Peyer's patch (tissue), 4 donors: Measurements from ENCODE around the gene PTPN22. TPM values are rescaled to one million over a fixed set of nuclear protein-coding genes. Genes with fewer than 3 reads are reported as not detected.

ENCODE experiments used
- DNase-seq, 3 donors: peaks; one replicate each; pipeline ENCODE4 v3.0.0-alpha.2; 2017 to 2019
- H3K27ac ChIP-seq, 4 donors: fragments of 200-600 bp; sonication (generic); one replicate each; pipeline ENCODE4 v1.5.1; 2016 to 2019
- H3K27me3 ChIP-seq, 2 donors: fragments of 200-600 bp; sonication (generic); one replicate each; pipeline ENCODE4 v1.5.1; 2019
- H3K36me3 ChIP-seq, 3 donors: fragments of 200-600 bp; sonication (generic); one replicate each; pipeline ENCODE4 v1.5.1; 2016 to 2019
- H3K4me1 ChIP-seq, 4 donors: fragments of 200-600 bp; sonication (generic); one replicate each; pipeline ENCODE4 v1.5.1; 2016 to 2019
- H3K4me3 ChIP-seq, 4 donors: fragments of 200-600 bp; sonication (generic); 1 replicate in 3 of 4; 2 replicates in 1 of 4; pipeline ENCODE4 v1.5.1; 2016 to 2019; ENCODE audit warnings: mild to moderate bottlenecking in 1 of 4
- H3K9me3 ChIP-seq, 4 donors: fragments of 200-600 bp; sonication (generic); one replicate each; pipeline ENCODE4 v1.5.1; 2016 to 2019; ENCODE audit warnings: mild to moderate bottlenecking in 1 of 4
- POLR2A ChIP-seq, 2 donors: fragments of 450-650 bp; IDR thresholded peaks; one replicate each; pipeline ENCODE4 v1.5.1; 2017; ENCODE audit warnings: antibody characterized with exemption in 2 of 2, mild to moderate bottlenecking in 2 of 2, moderate library complexity in 2 of 2
- total RNA-seq, 4 donors: library from RNA; depleted of rRNA; stranded (reverse); fragments of >200 nt; gene quantifications; one replicate each; pipeline ENCODE4 v1.1.0, GENCODE V29; 2016
- TF ChIP-seq, protein P1 (sequence below), 6 experiments: fragments of 450-650 bp in 4 of 6; fragments of 200-600 bp in 2 of 6; sonication (generic) in 1 of 6; IDR thresholded peaks; one replicate each; pipeline ENCODE4 v1.5.1; 2017 to 2019; ENCODE audit warnings: antibody characterized with exemption in 6 of 6, mild to moderate bottlenecking in 3 of 6, moderate library complexity in 1 of 6

The PTPN22 gene
- total RNA-seq, 4 donors from 2014 or later: 11.4 to 16.9 (median 13.2) TPM

- no peak for DNase-seq
- Histone ChIP-seq H3K27me3 (no peaks in the 10 kb centered on the region), H3K36me3 (peaks cover 0 to 45% (median 0%) of the 10 kb centered on the region in 3 donors), H3K4me1 (peaks cover 0 to 27% (median 0%) of the 10 kb centered on the region in 4 donors), H3K4me3 (no peak overlapping the region), H3K27ac (no peak overlapping the region), H3K9me3 (no peaks in the 10 kb centered on the region)
- TF ChIP-seq, protein P1, sequence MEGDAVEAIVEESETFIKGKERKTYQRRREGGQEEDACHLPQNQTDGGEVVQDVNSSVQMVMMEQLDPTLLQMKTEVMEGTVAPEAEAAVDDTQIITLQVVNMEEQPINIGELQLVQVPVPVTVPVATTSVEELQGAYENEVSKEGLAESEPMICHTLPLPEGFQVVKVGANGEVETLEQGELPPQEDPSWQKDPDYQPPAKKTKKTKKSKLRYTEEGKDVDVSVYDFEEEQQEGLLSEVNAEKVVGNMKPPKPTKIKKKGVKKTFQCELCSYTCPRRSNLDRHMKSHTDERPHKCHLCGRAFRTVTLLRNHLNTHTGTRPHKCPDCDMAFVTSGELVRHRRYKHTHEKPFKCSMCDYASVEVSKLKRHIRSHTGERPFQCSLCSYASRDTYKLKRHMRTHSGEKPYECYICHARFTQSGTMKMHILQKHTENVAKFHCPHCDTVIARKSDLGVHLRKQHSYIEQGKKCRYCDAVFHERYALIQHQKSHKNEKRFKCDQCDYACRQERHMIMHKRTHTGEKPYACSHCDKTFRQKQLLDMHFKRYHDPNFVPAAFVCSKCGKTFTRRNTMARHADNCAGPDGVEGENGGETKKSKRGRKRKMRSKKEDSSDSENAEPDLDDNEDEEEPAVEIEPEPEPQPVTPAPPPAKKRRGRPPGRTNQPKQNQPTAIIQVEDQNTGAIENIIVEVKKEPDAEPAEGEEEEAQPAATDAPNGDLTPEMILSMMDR (IDR thresholded peaks at IDR 0.05): no peak
- no peak for TF ChIP-seq POLR2A (IDR thresholded peaks at IDR 0.05)
These were observed 23.6 kb upstream of the PTPN22 start for GRCh38 chr1:113895098-113895497.

GRCh38 chr1:113893267-113893666 is 21.8 kb upstream of the PTPN22 start:
- Histone ChIP-seq H3K4me1 (peaks cover 0 to 16% (median 0%) of the 10 kb centered on the region in 4 donors), H3K27ac (no peak overlapping the region)
- no peak for DNase-seq

GRCh38 chr1:113891631-113892220 is 20.2 kb upstream of the PTPN22 start:
- Histone ChIP-seq H3K36me3 (peaks cover 0 to 19% (median 0%) of the 10 kb centered on the region in 3 donors), H3K27ac (no peak overlapping the region), H3K4me1 (peaks cover 0 to 15% (median 0%) of the 10 kb centered on the region in 4 donors), H3K9me3 (no peaks in the 10 kb centered on the region), H3K4me3 (no peak overlapping the region), H3K27me3 (no peaks in the 10 kb centered on the region)
- TF ChIP-seq, protein P1 (IDR thresholded peaks at IDR 0.05): no peak
- no peak for TF ChIP-seq POLR2A (IDR thresholded peaks at IDR 0.05)
- DNase-seq: no peak

More at GRCh38 chr1:113893267-113893666, 21.8 kb upstream of the PTPN22 start:
- H3K36me3 ChIP-seq: peaks cover 0 to 34% (median 0%) of the 10 kb centered on the region in 3 donors
- H3K9me3 ChIP-seq: no peaks in the 10 kb centered on the region
- H3K27me3 ChIP-seq: no peaks in the 10 kb centered on the region
- TF ChIP-seq, protein P1 (IDR thresholded peaks at IDR 0.05): no peak
- H3K4me3 ChIP-seq: no peak overlapping the region

DNA sequence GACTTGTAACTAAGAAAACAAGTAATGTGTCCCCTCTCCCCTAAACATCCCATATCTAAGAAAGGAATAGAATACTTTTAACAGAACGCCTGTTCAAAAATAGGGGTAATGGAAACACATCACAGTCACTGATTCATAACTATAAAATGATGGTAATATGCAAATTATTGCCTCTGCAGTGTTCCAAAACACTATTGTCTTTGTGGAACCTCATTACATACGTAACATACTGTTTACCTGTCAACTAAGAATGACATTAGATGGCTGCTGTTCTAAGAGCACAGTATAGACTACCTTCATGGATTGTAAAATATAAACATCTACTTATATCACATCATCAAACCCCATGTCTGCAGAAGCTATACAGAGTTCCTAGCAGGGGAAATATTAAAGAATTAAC is 19.3 kb upstream of the PTPN22 start:
- H3K36me3 ChIP-seq: peaks cover 0 to 10% (median 0%) of the 10 kb centered on the region in 3 donors
- H3K27ac ChIP-seq: no peak overlapping the region
- DNase-seq: no peak
- TF ChIP-seq, protein P1 (IDR thresholded peaks at IDR 0.05): no peak
- no peak for TF ChIP-seq POLR2A (IDR thresholded peaks at IDR 0.05)
- peaks cover 0 to 15% (median 0%) of the 10 kb centered on the region in 4 donors for H3K4me1 ChIP-seq
- H3K27me3 ChIP-seq: no peaks in the 10 kb centered on the region
- H3K4me3 ChIP-seq: no peak overlapping the region
- H3K9me3 ChIP-seq: no peaks in the 10 kb centered on the region

DNA sequence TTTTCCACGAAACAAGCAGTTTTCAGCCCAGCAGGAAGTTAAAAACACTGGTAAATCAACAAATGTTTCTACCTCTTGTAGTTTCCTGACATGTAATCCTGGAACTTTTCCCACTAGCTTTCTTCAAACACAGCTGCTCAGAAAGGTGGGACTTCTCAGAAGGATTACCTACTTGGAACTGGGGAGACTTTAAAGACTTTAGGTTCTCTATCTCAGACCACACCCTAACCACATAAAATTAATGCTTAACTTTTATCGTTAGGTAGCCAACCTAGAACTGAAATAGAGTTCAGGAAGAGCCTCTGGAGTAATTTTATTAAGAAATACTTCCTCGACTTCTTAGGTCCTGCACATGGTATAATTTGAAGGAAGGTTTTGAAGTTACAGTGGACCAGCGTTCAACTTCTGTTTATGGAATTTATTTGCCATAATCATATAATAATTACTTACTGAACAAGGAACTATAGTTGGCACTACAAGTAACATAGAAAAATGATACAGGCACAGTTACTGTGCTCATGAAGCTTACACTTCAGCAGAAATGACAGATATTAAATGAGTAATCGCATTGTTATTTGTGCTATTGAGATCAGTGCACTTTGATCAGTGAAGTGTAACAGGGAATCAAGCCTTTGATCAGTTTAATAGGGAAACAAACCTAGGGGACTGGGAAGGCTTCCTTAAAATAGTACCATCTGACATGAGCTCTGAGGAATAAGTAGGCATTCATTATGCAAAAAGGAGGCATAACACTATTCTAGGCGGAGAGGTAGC is 16.1 kb upstream of the PTPN22 start, which contains the start of gene BCL2L15:
Gene BCL2L15, minus strand, starts transcription at position 180 of the 774 bp plus-strand sequence. CDS start 206 bp downstream, outside the sequence.
- H3K4me3 ChIP-seq: peak within 1 kb of the TSS in 3 of 4 donors; percentile 20 to 60 (median 55)
- peaks cover 0 to 4% (median 0%) of the 10 kb centered on the region in 3 donors for H3K36me3 ChIP-seq
- peak within 1 kb of the TSS in 3 of 4 donors; percentile 44 to 89 (median 85) for H3K27ac ChIP-seq
- TF ChIP-seq, protein P1 (IDR thresholded peaks at IDR 0.05): no peak
- peak; percentile 78 to 81 for TF ChIP-seq POLR2A (IDR thresholded peaks at IDR 0.05)
- DNase-seq: no peak
- H3K27me3 ChIP-seq: no peaks in the 10 kb centered on the region
- no peaks in the 10 kb centered on the region for H3K4me1 ChIP-seq
- no peaks in the 10 kb centered on the region for H3K9me3 ChIP-seq
